PC-3 (cell line): Measurements from ENCODE around the gene KDM7A.

Experiments
- CTCF ChIP-seq: fragments of 300-600 bp; sonication (generic); conservative IDR thresholded peaks from 2 replicates; pipeline ENCODE4 v1.5.1; 2017; ENCODE audit warnings: antibody characterized with exemption, low read depth, mild to moderate bottlenecking, low read length
- EZH2 ChIP-seq: fragments of 300-600 bp; sonication (generic); IDR thresholded peaks from one replicate; pipeline ENCODE4 v1.6.1; 2017; ENCODE audit warnings: antibody characterized with exemption, mild to moderate bottlenecking, low read length; ENCODE audit not compliant: unreplicated experiment
- EZH2phosphoT487 ChIP-seq: fragments of 300-600 bp; sonication (generic); IDR thresholded peaks from 2 replicates; pipeline ENCODE4 v1.6.1; 2018; ENCODE audit warnings: mild to moderate bottlenecking, antibody characterized with exemption, low read length, borderline replicate concordance

- no peak for TF ChIP-seq CTCF
- TF ChIP-seq EZH2 = no peak
- no peak for TF ChIP-seq EZH2phosphoT487
Observed at GRCh38 chr7:140209866-140210609, 33.3 kb upstream of the KDM7A start.
